Activated naive CD4-positive, alpha-beta T cell treated with anti-CD3 and anti-CD28 coated beads, Interleukin-2, amount 50 U/mL, for 16 hours (primary cell): Measurements from ENCODE around the gene C22orf15.

Source experiments
- DNase-seq: peaks from one replicate; pipeline ENCODE4 v3.0.0-alpha.2; 2020

Gene C22orf15

DNA sequence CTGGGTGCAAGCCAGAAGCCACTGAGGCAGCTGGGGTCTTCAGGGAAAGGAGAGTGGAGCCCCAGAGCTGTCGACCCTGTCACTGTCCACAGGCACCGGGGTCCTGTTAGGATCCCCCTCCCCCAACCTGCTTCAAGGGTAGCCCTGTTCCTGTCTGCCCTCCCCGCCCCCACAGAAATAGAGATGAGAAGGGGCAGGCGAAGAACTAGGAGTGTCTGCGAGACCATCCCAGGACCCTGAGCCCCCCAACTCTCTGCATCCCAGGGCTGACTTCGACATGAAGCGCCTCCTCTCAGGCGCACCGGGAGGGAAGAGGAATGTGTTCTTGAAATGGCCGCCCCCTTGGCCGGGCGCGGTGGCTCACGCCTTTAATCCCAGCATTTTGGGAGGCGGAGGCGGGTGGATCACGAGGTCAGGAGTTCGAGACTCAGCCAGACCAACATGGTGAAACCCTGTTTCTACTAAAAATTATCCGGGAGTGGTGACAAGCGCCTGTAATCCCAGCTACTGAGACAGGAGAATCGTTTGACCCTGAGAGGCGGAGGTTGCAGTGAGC is 11.3 kb upstream of the C22orf15 start:
- no peak for DNase-seq

DNA sequence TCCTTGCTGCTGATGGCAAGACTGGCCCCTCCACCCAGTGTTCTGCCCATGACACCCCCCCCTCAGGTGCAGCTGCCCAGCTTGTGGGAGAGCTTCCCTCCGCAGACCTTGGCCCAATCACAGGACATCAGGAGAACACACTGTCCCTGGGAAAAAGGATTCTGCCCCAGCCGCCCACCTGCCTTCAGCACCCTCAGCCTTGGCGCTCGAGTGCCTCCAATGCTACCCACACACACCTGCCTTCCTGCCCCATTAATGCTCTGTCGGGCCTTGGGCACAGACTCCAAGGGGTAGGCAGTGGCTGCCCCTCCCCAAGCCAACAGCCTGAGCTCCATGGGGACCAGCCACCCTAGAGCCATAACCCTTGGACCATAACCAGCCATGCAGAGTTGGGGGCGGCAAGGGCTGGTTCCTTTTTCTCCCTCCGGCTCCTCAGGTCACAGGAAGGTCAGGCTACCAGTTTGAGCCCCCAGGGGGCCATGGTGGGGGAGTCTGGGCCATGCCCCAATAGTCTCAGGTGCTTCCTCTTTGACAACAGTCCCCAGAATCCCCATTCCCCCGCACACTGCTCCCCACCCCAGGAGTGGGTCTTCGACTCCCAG is 10.6 kb upstream of the C22orf15 start:
- DNase-seq = no peak

DNA sequence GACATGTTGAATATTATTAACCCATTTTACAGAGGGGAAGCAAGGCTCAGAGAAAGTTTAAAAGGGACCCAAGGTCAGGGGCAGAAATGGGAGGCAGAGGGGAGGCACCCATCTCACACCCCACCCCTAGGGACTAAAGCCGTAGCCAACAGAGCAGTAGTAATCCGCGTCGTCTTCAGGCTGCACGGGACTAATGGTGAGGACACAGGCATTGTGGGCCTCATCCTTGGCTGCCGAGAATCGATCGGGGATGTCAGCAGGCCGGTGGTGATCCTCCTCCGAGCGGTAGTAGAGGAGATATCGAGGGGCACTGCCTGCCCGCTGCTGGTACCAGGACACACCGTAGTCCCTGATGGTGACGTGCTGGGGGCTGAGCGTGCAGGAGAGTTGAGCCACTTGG is 10.0 kb upstream of the C22orf15 start:
- no peak for DNase-seq

DNA sequence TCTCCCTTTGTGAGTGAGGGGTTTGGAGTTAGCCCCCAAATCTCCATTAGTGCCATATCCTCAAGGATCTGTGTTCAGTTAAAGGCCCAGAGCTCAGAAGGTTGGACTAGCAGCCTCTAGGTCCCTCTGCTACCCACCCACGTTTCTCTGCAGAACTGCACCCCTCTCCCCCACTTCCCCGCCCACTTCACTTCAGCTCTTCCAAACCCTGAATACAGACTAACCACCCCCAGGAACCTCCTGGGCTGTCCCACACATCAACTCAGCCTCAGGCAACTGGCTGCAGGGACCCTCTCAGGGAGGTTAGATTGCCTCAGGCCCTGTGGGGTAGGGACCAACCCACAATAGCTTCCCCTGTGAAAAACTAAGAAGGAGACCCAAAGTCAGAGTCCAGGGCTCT is 9.4 kb upstream of the C22orf15 start:
- no peak for DNase-seq

DNA sequence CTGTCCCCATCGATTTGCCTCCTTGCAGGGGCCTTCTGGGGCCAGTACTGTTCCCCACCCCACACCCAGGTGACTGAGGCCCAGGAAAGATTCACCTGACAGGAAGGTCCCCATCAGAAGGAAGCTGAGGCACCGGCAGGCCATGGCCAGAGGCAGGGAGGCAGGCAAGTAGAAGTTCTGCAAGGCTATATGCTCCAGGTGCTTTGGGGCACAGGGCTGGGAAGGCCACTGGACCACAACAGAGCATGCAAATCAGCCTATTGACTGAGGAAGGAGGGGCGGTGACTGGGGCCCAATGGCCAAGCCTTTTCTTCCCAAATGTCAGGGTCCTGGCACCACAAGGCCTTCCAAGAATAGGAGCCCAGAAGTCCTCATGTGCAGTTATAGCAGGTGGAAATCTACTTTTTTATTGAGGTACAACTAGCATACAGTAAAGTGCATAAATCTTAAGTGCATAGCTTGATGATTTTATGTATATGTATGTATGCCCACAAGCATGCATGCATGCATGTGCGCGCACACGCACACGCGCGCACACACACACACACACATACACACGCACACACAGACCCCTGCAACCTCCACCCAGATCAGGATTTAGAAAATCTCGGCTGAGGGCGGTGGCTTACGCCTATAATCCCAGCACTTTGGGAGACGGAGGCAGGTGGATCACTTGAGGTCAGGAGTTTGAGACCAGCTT is 8.4 kb upstream of the C22orf15 start, which contains the start of gene VPREB3:
Gene VPREB3, minus strand, starts transcription at position 206 of the 700 bp plus-strand sequence. Its CDS starts 62 bp downstream, at position 144.
- no peak for DNase-seq

- no peak for DNase-seq
Observed at GRCh38 chr22:23754980-23755636, 7.7 kb upstream of the C22orf15 start.

DNA sequence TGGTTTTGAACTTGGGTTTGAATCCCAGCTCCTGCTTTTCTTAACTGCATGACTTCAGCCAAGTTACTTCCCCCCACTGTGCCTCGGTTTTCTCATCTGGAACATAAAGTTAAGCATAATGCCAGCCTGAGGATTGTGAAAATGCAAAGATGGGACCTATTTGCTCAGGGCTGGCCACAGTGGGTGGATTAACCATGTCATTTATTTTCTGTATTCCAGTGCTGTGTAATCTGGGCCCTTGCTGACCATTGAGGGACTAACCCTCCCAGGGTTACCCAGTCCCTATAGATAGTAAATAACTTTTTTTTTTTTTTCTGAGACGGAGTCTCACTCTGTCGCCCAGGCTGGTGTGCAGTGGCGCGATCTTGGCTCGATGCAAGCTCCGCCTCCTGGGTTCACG is 7.1 kb upstream of the C22orf15 start:
- no peak for DNase-seq

- no peak for DNase-seq
Observed at GRCh38 chr22:23756891-23757290, 5.9 kb upstream of the C22orf15 start.

GRCh38 chr22:23759566-23759965 is 3.2 kb upstream of the C22orf15 start:
- DNase-seq = no peak

- DNase-seq = no peak
Observed at GRCh38 chr22:23760056-23760455, 2.7 kb upstream of the C22orf15 start.

GRCh38 chr22:23763579-23763945 is 772 bp downstream of the C22orf15 start:
- DNase-seq = peak; percentile 67

GRCh38 chr22:23763954-23764353 is 1.2 kb downstream of the C22orf15 start:
- no peak for DNase-seq

- DNase-seq = no peak
Observed at GRCh38 chr22:23764899-23765881, 2.4 kb downstream of the C22orf15 start.

- DNase-seq = no peak
Observed at GRCh38 chr22:23767303-23767672, 4.5 kb downstream of the C22orf15 start.

- DNase-seq = peak; percentile 82
Observed at GRCh38 chr22:23767673-23768548, 5.1 kb downstream of the C22orf15 start, which contains the start of gene CHCHD10. Gene CHCHD10, minus strand, starts transcription at chr22:23767972. Its CDS starts 98 bp downstream, at chr22:23767874.

DNA sequence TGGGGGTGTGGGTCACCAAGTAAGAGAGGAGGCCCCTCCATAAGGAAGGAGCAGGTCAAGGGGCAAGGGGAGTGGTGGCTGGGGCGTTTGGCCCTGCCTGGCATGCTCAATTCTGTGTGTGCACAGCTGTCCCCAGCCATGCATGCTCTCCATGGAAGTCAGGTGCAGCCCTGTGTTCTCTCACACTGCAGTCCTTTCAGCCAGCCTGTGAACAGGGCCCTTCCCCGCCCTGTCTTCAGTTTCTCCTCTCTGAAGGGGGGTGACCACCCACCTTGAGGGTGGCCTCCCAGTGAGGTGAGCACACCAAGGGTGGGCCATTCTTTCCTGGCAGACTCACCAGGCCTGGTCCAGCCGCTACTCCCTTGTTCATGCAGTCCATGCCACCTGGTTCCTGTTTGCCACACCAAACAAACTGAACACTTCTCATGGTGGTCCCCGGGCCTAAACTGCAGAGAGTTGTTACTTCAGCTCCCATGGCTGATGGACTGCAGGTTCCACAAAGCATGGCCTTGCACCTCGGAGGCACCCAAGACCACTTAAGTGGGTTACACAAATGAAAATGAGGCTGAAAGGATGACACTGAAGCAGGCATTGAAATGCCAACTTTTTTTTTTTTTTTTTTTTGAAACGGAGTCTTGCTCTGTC is 6.7 kb downstream of the C22orf15 start:
- DNase-seq = no peak

DNA sequence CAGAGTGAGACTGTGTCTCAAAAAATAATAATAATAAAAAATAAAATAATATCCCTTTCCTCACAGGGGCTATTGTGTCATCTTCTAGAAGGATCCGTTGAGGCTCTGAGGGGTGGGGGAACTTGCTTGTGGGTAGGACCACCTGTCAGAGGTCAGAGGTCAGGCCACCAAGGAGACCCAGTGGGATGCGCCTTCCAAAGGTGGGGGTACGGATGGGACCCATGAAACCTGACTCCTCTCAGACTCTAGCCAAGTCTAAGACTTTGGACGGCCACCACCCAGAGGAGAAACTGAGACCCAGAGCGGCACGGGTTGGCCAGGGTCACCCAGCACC is 9.5 kb downstream of the C22orf15 start:
- no peak for DNase-seq

GRCh38 chr22:23772649-23773473 is 10.1 kb downstream of the C22orf15 start, which contains the start of gene MMP11:
Gene MMP11, plus strand, starts transcription at chr22:23772849. Its CDS starts 22 bp downstream, at chr22:23772871.
- DNase-seq = peak; percentile 61

DNA sequence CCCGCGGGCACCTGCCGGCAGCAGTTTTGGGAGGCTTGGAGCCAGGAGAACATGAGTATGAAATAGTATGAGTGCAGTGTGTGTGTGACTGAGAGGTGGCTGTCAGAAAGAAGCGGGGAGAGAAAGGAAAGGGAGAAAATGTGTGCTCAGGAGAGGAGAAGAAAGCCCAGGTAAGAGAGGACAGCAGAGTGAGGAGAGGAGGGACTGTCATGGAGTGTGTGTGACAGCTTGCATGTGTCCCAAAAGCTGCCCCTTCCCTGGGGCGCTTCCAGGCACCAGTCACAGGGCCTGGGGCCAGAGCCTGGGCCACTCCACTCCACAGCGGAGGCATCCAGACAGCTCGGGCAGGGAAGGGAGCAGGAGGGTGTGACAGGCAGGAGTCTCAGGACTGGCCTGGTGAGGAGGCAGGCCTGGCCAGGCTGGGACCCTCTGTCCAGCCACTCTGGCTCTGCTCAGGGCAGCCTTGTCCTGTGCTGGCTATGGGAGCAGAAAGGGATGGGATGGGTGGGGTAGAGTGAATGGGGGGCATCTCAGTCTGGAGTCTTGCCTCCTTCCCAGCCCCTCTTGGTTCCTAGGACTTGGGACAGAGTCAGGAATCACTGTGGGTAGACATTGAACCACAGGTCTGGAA is 10.8 kb downstream of the C22orf15 start:
- no peak for DNase-seq
